Neuronal stem cell (in vitro differentiated cells): ENCODE results near the gene PCDHGA12.
"Not testable (repeated sequence)": the region's sequence is repeated elsewhere in the genome, so short reads cannot be mapped to it uniquely, and the experiment has no call there.

Experiments
- DNase-seq: peaks from one replicate; pipeline ENCODE4 v3.0.0-alpha.2; 2013; ENCODE audit warnings: low spot score
- H2AFZ ChIP-seq: one replicate; pipeline ENCODE4 v1.6.1; 2013; ENCODE audit warnings: mild to moderate bottlenecking, low read length, inconsistent platforms
- H2AK5ac ChIP-seq: 2 replicates; pipeline ENCODE4 v1.6.1; 2013; ENCODE audit warnings: low read depth, mild to moderate bottlenecking, inconsistent platforms, low read length, moderate library complexity, mixed read lengths
- H2BK120ac ChIP-seq: 2 replicates; pipeline ENCODE4 v1.6.1; 2013; ENCODE audit warnings: low read depth, mild to moderate bottlenecking, inconsistent platforms, low read length, moderate library complexity, mixed read lengths
- H2BK12ac ChIP-seq: one replicate; pipeline ENCODE4 v1.6.1; 2013; ENCODE audit warnings: low read length, inconsistent platforms
- H2BK15ac ChIP-seq: 2 replicates; pipeline ENCODE4 v1.6.1; 2013; ENCODE audit warnings: mild to moderate bottlenecking, low read length, inconsistent platforms, mixed read lengths
- H2BK5ac ChIP-seq: one replicate; pipeline ENCODE4 v1.6.1; 2013; ENCODE audit warnings: inconsistent platforms, mild to moderate bottlenecking, low read length, moderate library complexity
- H3K14ac ChIP-seq: one replicate; pipeline ENCODE4 v1.6.1; 2013; ENCODE audit warnings: low read length, inconsistent platforms
- H3K18ac ChIP-seq: 2 replicates; pipeline ENCODE4 v1.6.1; 2013; ENCODE audit warnings: low read length, inconsistent platforms
- H3K23ac ChIP-seq: 2 replicates; pipeline ENCODE4 v1.6.1; 2013; ENCODE audit warnings: low read depth, mild to moderate bottlenecking, mixed read lengths, low read length, inconsistent platforms; ENCODE audit not compliant: poor library complexity
- H3K27ac ChIP-seq: replicated peaks from 3 replicates; pipeline ENCODE4 v1.5.1; 2013; ENCODE audit warnings: low read length, inconsistent platforms
- H3K27me3 ChIP-seq, 3 experiments: 2 replicates each; pipeline ENCODE4 v1.6.1; 2013; ENCODE audit warnings: low read length in 3 of 3, mild to moderate bottlenecking in 2 of 3, inconsistent platforms in 1 of 3, low read depth in 1 of 3, mixed read lengths in 1 of 3, moderate library complexity in 1 of 3; ENCODE audit not compliant: control insufficient read depth in 3 of 3, insufficient read depth in 3 of 3
- H3K36me3 ChIP-seq, 2 donors: replicated peaks in 1 of 2; 2 replicates each; pipeline ENCODE4 v1.6.1; 2013; ENCODE audit warnings: low read length in 2 of 2; ENCODE audit not compliant: control insufficient read depth in 2 of 2, insufficient read depth in 2 of 2
- H3K4ac ChIP-seq: 2 replicates; pipeline ENCODE4 v1.6.1; 2013; ENCODE audit warnings: inconsistent platforms, mild to moderate bottlenecking, low read length, moderate library complexity
- H3K4me1 ChIP-seq, 2 donors: 1 replicate in 1 of 2; 2 replicates in 1 of 2; pipeline ENCODE4 v1.6.1; 2013; ENCODE audit warnings: low read length in 2 of 2, low read depth in 1 of 2; ENCODE audit not compliant: control insufficient read depth in 2 of 2, insufficient read depth in 1 of 2
- H3K4me2 ChIP-seq: one replicate; pipeline ENCODE4 v1.6.1; 2013; ENCODE audit warnings: mild to moderate bottlenecking, low read length, inconsistent platforms; ENCODE audit not compliant: insufficient read depth, poor library complexity, severe bottlenecking
- H3K4me3 ChIP-seq, 2 donors: 2 replicates each; pipeline ENCODE4 v1.5.1; 2013; ENCODE audit warnings: low read length in 2 of 2, mild to moderate bottlenecking in 2 of 2, inconsistent platforms in 1 of 2, moderate library complexity in 1 of 2
- H3K79me1 ChIP-seq: one replicate; pipeline ENCODE4 v1.6.1; 2013; ENCODE audit warnings: low read depth, mild to moderate bottlenecking, inconsistent platforms, low read length, moderate library complexity
- H3K9ac ChIP-seq: one replicate; pipeline ENCODE4 v1.6.1; 2013; ENCODE audit warnings: mild to moderate bottlenecking, low read depth, low read length, inconsistent platforms; ENCODE audit not compliant: poor library complexity
- H3K9me3 ChIP-seq, 2 donors: replicated peaks in 1 of 2; 2 replicates each; pipeline versions ENCODE3 to v1.6.1; 2013; ENCODE audit warnings: low read length in 2 of 2, mild to moderate bottlenecking in 2 of 2, inconsistent platforms in 1 of 2, low read depth in 1 of 2, mixed read lengths in 1 of 2, moderate library complexity in 1 of 2; ENCODE audit not compliant: control insufficient read depth in 2 of 2, insufficient read depth in 1 of 2
- H4K8ac ChIP-seq: one replicate; pipeline ENCODE4 v1.6.1; 2013; ENCODE audit warnings: low read depth, mild to moderate bottlenecking, inconsistent platforms, low read length, moderate library complexity
- H4K91ac ChIP-seq: one replicate; pipeline ENCODE4 v1.6.1; 2013; ENCODE audit warnings: low read length, low read depth, mild to moderate bottlenecking, inconsistent platforms; ENCODE audit not compliant: poor library complexity
- WGBS, 2 donors: extraction: QIAGEN DNeasy Blood & Tissue Kit; methylation state at CpG; one replicate each; pipeline ENCODE4 v1.1.7; 2013; ENCODE audit warnings: missing lambda C conversion rate in 2 of 2, mixed read lengths in 1 of 2; ENCODE audit not compliant: insufficient read length in 2 of 2, insufficient replicate concordance in 1 of 2; ENCODE audit errors: extremely low coverage in 2 of 2; 5-methylcytosine and 5-hydroxymethylcytosine counted together

Gene PCDHGA12

GRCh38 chr5:141414548-141415274, 15.6 kb upstream of the PCDHGA12 start:
- H3K4me3 ChIP-seq, H2BK15ac ChIP-seq, H3K27me3 ChIP-seq, H4K91ac ChIP-seq, H3K14ac ChIP-seq, H4K8ac ChIP-seq, H3K23ac ChIP-seq, H3K79me1 ChIP-seq, H3K4ac ChIP-seq, H3K4me1 ChIP-seq, H3K18ac ChIP-seq, DNase-seq, H2BK12ac ChIP-seq, H2AFZ ChIP-seq, H3K4me2 ChIP-seq, H3K27ac ChIP-seq, H2AK5ac ChIP-seq, H2BK120ac ChIP-seq, H2BK5ac ChIP-seq, H3K9ac ChIP-seq: not testable (repeated sequence)
- Histone ChIP-seq H3K9me3 (peaks cover 54 to 96% of the 10 kb centered on the region in 2 donors), H3K36me3 (peaks cover 32 to 64% of the 10 kb centered on the region in 2 donors)
- WGBS, 2 donors: no CpG with 5 or more reads among the region's 46 CpGs

- not testable (repeated sequence) for H3K23ac ChIP-seq, DNase-seq, H2AFZ ChIP-seq, H3K4me3 ChIP-seq, H3K27me3 ChIP-seq, H2BK12ac ChIP-seq, H3K79me1 ChIP-seq, H2BK5ac ChIP-seq, H3K27ac ChIP-seq, H2BK120ac ChIP-seq, H3K18ac ChIP-seq, H2BK15ac ChIP-seq, H4K8ac ChIP-seq, H3K9ac ChIP-seq, H2AK5ac ChIP-seq, H3K4me2 ChIP-seq, H4K91ac ChIP-seq, H3K4me1 ChIP-seq, H3K4ac ChIP-seq, H3K14ac ChIP-seq
- Histone ChIP-seq H3K9me3 (peaks cover 53 to 96% of the 10 kb centered on the region in 2 donors), H3K36me3 (peaks cover 32 to 66% of the 10 kb centered on the region in 2 donors)
- WGBS, 2 donors: no CpG with 5 or more reads among the region's 24 CpGs
Observed at GRCh38 chr5:141415275-141415618, 15.1 kb upstream of the PCDHGA12 start.

GRCh38 chr5:141417494-141418172, 12.7 kb upstream of the PCDHGA12 start, which contains the start of gene PCDHGB7:
Gene PCDHGB7, plus strand, starts transcription at chr5:141417677. Its CDS starts 183 bp downstream, at chr5:141417860.
- H2BK15ac ChIP-seq, H3K9ac ChIP-seq, H2BK12ac ChIP-seq, H2AK5ac ChIP-seq, H3K79me1 ChIP-seq, H3K14ac ChIP-seq, H3K27me3 ChIP-seq, H3K27ac ChIP-seq, H2BK120ac ChIP-seq, H2BK5ac ChIP-seq, H3K4me1 ChIP-seq, H3K4ac ChIP-seq, H4K8ac ChIP-seq, H4K91ac ChIP-seq, H3K4me2 ChIP-seq, H3K23ac ChIP-seq: not testable (repeated sequence)
- no CpG with 5 or more reads among the region's 47 CpGs for WGBS, 2 donors
- H2AFZ ChIP-seq: peak within 1 kb of the TSS; percentile 55
- peaks cover 47 to 71% of the 10 kb centered on the region in 2 donors for H3K36me3 ChIP-seq
- peaks cover 62 to 97% of the 10 kb centered on the region in 2 donors for H3K9me3 ChIP-seq
- DNase-seq: peak; percentile 38
- H3K4me3 ChIP-seq: peak within 1 kb of the TSS; percentile 45 to 71
- peak within 1 kb of the TSS; percentile 54 for H3K18ac ChIP-seq
